KMS-11 (cell line): ENCODE measurements around the gene PPP1R26.

Source experiments
- H2AFZ ChIP-seq: fragments of 200-600 bp; sonication (generic); 2 replicates; pipeline ENCODE4 v1.6.1; 2016; ENCODE audit warnings: antibody characterized with exemption, mixed run types, low read depth
- H3K27ac ChIP-seq: fragments of 200-600 bp; sonication (generic); 2 replicates; pipeline ENCODE4 v1.6.1; 2016; ENCODE audit warnings: mild to moderate bottlenecking, mixed run types
- H3K27me3 ChIP-seq: fragments of 200-600 bp; sonication (generic); 2 replicates; pipeline ENCODE4 v1.6.1; 2017; ENCODE audit warnings: mild to moderate bottlenecking, low read depth, mixed run types, moderate library complexity; ENCODE audit not compliant: insufficient read depth
- H3K36me3 ChIP-seq: fragments of 200-600 bp; sonication (generic); 2 replicates; pipeline ENCODE4 v1.6.1; 2017; ENCODE audit warnings: mild to moderate bottlenecking, mixed run types; ENCODE audit not compliant: insufficient read depth
- H3K4me1 ChIP-seq: fragments of 200-600 bp; sonication (generic); 2 replicates; pipeline ENCODE4 v1.6.1; 2016; ENCODE audit warnings: mild to moderate bottlenecking, low read depth, mixed run types; ENCODE audit not compliant: poor library complexity, severe bottlenecking
- H3K4me2 ChIP-seq: fragments of 200-600 bp; sonication (generic); 2 replicates; pipeline ENCODE4 v1.7.0; 2016; ENCODE audit warnings: mild to moderate bottlenecking, mixed run types
- H3K4me3 ChIP-seq: fragments of 200-600 bp; sonication (generic); IDR thresholded peaks from 2 replicates; pipeline ENCODE4 v1.6.1; 2017; ENCODE audit warnings: low read depth, low read length, mixed read lengths; ENCODE audit not compliant: insufficient read depth
- H3K79me2 ChIP-seq: fragments of 200-600 bp; sonication (generic); 2 replicates; pipeline ENCODE4 v1.6.1; 2016; ENCODE audit warnings: low read depth, mixed run types; ENCODE audit not compliant: insufficient read depth
- H3K9ac ChIP-seq: fragments of 200-600 bp; sonication (generic); 2 replicates; pipeline ENCODE4 v1.6.1; 2016; ENCODE audit warnings: mild to moderate bottlenecking, mixed run types
- H4K20me1 ChIP-seq: fragments of 200-600 bp; sonication (generic); 2 replicates; pipeline ENCODE4 v1.6.1; 2016; ENCODE audit warnings: mild to moderate bottlenecking, mixed run types; ENCODE audit not compliant: insufficient read depth
- TF ChIP-seq, protein P1 (sequence below): fragments of 200-600 bp; sonication (generic); conservative IDR thresholded peaks from 2 replicates; pipeline ENCODE4 v1.6.1; 2017; ENCODE audit warnings: low read depth, mild to moderate bottlenecking, antibody characterized with exemption, low read length, moderate library complexity, mixed read lengths

Gene PPP1R26

DNA sequence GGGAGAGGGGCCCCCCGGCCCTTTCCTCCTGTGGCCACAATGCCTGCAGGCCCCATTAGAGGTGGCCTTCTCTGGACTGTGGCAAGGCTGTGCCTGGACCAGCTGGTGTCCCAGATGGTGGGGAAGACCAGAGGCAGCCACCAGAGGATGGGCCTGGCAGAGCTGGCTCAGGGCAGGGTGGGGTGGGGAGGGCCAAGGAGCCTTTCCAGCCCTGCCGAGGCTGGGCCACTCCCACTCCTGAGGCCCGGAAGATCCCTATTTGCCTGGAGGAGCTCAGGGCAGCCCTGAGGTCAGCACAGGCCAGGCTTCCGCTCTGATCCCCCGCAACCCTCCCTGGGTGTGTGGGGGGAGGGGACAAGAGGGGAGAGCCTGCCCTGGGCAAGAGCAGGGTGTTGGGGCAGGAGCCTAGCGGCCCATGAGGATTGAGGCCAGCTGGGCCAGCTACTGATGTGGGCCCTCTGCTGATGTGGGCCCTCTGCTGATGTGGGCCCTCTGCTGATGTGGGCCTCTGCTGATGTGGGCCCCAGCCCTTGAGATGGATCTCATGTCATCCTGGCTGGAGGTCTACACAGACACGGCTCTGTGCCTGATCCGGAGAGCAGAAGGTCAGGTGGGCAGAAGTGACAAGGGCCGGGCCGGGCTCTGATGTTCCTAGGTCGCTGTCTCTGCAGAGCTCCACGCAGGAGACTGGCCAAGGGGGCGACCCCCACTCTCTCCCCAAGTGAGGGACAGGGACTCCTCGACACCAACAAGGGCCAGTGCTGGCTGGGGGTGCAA lies 26.9 kb downstream of the PPP1R26 start:
- Histone ChIP-seq H3K36me3 (no peaks in the 10 kb centered on the region; the same call in 1 of the 2 replicates), H3K27ac (no peak overlapping the region), H3K27me3 (peaks cover 21% of the 10 kb centered on the region; the same call in 1 of the 2 replicates), H3K4me2 (no peak overlapping the region), H2AFZ (no peak overlapping the region), H3K4me3 (no peak overlapping the region), H3K4me1 (peaks cover 7% of the 10 kb centered on the region), H3K9ac (no peak overlapping the region), H4K20me1 (no peaks in the 10 kb centered on the region), H3K79me2 (peaks cover 8% of the 10 kb centered on the region)
- TF ChIP-seq, protein P1, sequence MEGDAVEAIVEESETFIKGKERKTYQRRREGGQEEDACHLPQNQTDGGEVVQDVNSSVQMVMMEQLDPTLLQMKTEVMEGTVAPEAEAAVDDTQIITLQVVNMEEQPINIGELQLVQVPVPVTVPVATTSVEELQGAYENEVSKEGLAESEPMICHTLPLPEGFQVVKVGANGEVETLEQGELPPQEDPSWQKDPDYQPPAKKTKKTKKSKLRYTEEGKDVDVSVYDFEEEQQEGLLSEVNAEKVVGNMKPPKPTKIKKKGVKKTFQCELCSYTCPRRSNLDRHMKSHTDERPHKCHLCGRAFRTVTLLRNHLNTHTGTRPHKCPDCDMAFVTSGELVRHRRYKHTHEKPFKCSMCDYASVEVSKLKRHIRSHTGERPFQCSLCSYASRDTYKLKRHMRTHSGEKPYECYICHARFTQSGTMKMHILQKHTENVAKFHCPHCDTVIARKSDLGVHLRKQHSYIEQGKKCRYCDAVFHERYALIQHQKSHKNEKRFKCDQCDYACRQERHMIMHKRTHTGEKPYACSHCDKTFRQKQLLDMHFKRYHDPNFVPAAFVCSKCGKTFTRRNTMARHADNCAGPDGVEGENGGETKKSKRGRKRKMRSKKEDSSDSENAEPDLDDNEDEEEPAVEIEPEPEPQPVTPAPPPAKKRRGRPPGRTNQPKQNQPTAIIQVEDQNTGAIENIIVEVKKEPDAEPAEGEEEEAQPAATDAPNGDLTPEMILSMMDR, result no peak

DNA sequence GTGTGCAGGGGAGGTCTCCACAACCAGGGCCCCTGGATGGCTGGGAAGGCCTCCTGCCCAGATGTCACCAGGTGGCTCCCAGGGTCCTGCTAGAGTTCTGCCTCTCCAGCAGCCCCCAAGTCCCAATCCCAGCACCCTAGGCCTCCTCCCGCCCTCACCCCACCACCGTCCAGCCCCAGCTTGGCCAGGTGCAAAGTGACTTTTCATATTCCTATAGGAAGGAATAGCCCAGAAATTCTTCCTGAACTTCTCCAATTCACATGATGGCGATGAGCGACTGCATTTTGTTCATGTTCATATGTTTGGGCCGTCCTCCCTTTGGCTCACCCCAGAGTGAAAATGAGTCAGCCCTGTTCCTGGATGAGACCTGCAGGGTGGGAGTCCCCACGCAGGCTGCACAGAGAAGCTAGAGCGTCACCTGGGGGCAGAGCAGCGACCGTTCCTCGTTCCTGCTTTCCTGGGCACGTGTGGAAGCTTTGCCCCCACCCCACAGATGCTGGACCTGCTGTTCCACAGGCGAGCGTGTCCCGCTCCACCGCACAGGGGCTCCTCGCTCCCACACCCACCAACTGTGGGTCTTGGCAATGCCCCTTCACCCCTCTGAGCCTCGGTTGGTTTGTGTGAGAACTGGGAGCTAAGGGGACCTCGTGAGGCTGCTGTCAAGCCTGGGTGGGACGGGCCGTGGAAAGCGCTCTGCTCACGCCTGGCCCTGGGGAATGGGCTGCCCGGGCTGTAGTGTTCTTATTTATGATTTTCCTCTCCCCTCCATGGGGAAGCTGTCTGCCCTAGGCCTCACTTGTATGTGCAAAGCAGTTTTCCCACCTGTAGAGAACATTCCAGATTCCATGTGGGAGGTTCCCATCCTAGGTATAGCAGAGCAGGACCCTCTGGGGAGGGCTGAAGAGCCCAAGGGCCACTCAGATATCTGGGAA lies 27.8 kb downstream of the PPP1R26 start:
- no peak overlapping the region for H3K27ac ChIP-seq
- H3K4me2 ChIP-seq, result no peak overlapping the region
- no peak overlapping the region for H3K9ac ChIP-seq
- TF ChIP-seq, protein P1, result no peak
- H4K20me1 ChIP-seq, result no peaks in the 10 kb centered on the region
- H3K27me3 ChIP-seq, result peaks cover 25% of the 10 kb centered on the region; the same call in 1 of the 2 replicates
- no peak overlapping the region for H2AFZ ChIP-seq
- no peaks in the 10 kb centered on the region; the same call in 1 of the 2 replicates for H3K36me3 ChIP-seq
- no peaks in the 10 kb centered on the region for H3K79me2 ChIP-seq
- no peak overlapping the region for H3K4me3 ChIP-seq
- H3K4me1 ChIP-seq, result no peaks in the 10 kb centered on the region

DNA sequence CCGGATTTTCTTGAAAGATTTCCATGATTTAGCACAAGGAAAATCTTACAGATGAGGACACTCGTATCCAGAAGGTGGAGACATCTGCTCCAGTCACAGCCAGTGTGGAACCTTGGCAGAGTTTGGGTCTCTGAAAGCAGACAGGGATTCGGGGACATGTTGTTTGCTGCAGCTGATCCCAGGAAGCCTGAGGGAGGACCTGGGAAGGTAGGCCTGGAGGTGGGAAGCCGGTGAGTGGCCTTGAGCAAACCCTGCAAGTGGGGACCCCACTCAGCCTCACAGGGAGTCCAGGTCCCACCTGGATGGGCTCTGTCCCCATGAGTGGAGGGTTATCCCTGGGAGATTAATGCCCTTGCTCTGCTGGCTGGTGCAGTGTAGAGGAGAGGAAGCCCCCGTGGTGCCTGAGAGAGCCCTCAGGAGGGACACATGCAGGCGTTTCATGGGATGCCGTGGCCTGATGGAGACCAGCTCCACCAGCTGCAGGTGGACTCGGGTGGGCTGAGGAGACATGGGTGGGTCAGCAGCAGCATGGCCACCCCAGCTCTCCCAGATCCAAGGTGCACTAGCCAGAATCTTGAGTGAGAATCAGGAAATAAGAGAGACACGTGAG lies 28.7 kb downstream of the PPP1R26 start:
- Histone ChIP-seq H4K20me1 (no peaks in the 10 kb centered on the region), H2AFZ (no peak overlapping the region), H3K27ac (no peak overlapping the region), H3K27me3 (peaks cover 35% of the 10 kb centered on the region; the same call in 1 of the 2 replicates), H3K9ac (no peak overlapping the region), H3K4me2 (no peak overlapping the region), H3K36me3 (no peaks in the 10 kb centered on the region; the same call in 1 of the 2 replicates), H3K79me2 (no peaks in the 10 kb centered on the region), H3K4me1 (no peaks in the 10 kb centered on the region), H3K4me3 (no peak overlapping the region)
- TF ChIP-seq, protein P1, result no peak

DNA sequence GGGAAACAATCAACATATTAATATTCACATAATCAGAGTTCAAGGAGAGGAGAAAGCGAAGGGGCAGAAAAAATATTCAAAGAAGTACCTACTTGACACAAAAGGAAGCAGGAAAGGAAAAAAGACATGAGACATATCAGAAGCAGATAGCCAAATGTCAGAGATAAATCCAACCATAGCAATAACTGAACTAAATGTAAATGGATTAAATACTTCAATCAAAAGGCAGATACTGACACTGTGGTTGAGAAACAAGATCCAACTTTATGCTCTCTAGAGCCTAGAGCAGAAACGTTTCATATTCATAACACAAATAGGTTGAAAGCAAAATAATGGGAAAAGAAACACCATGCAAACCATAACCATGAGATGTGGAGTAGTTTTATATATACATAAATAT lies 29.9 kb downstream of the PPP1R26 start:
- peaks cover 41% of the 10 kb centered on the region for H3K27me3 ChIP-seq
- TF ChIP-seq, protein P1, result no peak
- no peaks in the 10 kb centered on the region for H3K4me1 ChIP-seq
- no peak overlapping the region for H3K27ac ChIP-seq
- no peak overlapping the region for H3K9ac ChIP-seq
- H4K20me1 ChIP-seq, result no peaks in the 10 kb centered on the region
- no peak overlapping the region for H3K4me3 ChIP-seq
- no peak overlapping the region for H2AFZ ChIP-seq
- H3K79me2 ChIP-seq, result no peaks in the 10 kb centered on the region
- H3K4me2 ChIP-seq, result no peak overlapping the region
- H3K36me3 ChIP-seq, result no peaks in the 10 kb centered on the region
